K562 (cell line): Measurements from ENCODE around the gene WTAP. TPM values are rescaled to one million over a fixed set of nuclear protein-coding genes. Genes with fewer than 3 reads are reported as not detected.

Experiments
- DEAF1 ChIP-seq: fragments of 450-650 bp; formaldehyde crosslinking; IDR thresholded peaks from 2 replicates; pipeline ENCODE4 v1.4.0; 2020; ENCODE audit warnings: mild to moderate bottlenecking, moderate library complexity
- E2F1 ChIP-seq: sonication (generic); formaldehyde crosslinking; IDR thresholded peaks from 2 replicates; pipeline ENCODE4 v1.8.1; 2023; ENCODE audit warnings: mild to moderate bottlenecking, missing genetic modification reagents, moderate library complexity
- ELF2 ChIP-seq: fragments of 250-450 bp; sonication (Bioruptor Pico); IDR thresholded peaks from 2 replicates; pipeline ENCODE4 v1.5.0; 2021; ENCODE audit warnings: mild to moderate bottlenecking
- GABPB1 ChIP-seq: sonication (generic); formaldehyde crosslinking; IDR thresholded peaks from 2 replicates; pipeline ENCODE4 v1.8.0; 2022; ENCODE audit warnings: mild to moderate bottlenecking, missing genetic modification reagents
- SMARCC2 ChIP-seq: fragments of 450-650 bp; IDR thresholded peaks from 2 replicates; pipeline ENCODE4 v1.6.1; 2017; ENCODE audit warnings: antibody characterized with exemption, moderate library complexity, mild to moderate bottlenecking, low read depth
- ZBTB11 ChIP-seq, 3 experiments: fragments of 200-800 bp in 1 of 3; fragments of 250-450 bp in 1 of 3; fragments of 450-650 bp in 1 of 3; sonication (Bioruptor Pico) in 1 of 3; sonication (Bioruptor generic) in 1 of 3; formaldehyde crosslinking in 1 of 3; IDR thresholded peaks; 2 replicates each; pipeline versions ENCODE4 v1.6.1 to v1.8.0; 2016 to 2022; ENCODE audit warnings: mild to moderate bottlenecking in 2 of 3, missing genetic modification characterization in 2 of 3, missing compliant biosample characterization in 1 of 3, moderate library complexity in 1 of 3
- ZFX ChIP-seq: sonication (generic); formaldehyde crosslinking; IDR thresholded peaks from 2 replicates; pipeline ENCODE4 v1.8.0; 2022; ENCODE audit warnings: mild to moderate bottlenecking, missing genetic modification reagents, moderate library complexity
- ZNF23 ChIP-seq: fragments of 250-450 bp; sonication (Bioruptor Pico); IDR thresholded peaks from 2 replicates; pipeline ENCODE4 v1.4.0; 2020; ENCODE audit warnings: mild to moderate bottlenecking
- ZNF318 ChIP-seq, 2 experiments: fragments of 450-650 bp; IDR thresholded peaks; 2 replicates each; pipeline ENCODE4 v1.6.1; 2016; ENCODE audit warnings: mild to moderate bottlenecking in 2 of 2, borderline replicate concordance in 1 of 2, low read depth in 1 of 2, moderate library complexity in 1 of 2
- ZNF444 ChIP-seq: fragments of 250-450 bp; sonication (Bioruptor Pico); IDR thresholded peaks from 2 replicates; pipeline ENCODE4 v1.4.0; 2020; ENCODE audit warnings: mild to moderate bottlenecking, moderate library complexity
- polyA plus RNA-seq, 8 experiments: library from polyadenylated mRNA; depleted of rRNA in 4 of 8; stranded (reverse) in 5 of 8; unstranded in 3 of 8; fragments of >200 nt; fragmentation: Nextera tagmentation in 2 of 8; fragmentation: Illumina TruSeq in 1 of 8; extraction: Ambion mirVana in 2 of 8; extraction: Trizol in 1 of 8; gene quantifications; 2 replicates each; pipeline versions ENCODE4 v1.2.1 to v1.2.3, GENCODE V29; 2011 to 2014; ENCODE audit warnings: inconsistent platforms in 1 of 8, missing spikeins in 1 of 8
- total RNA-seq, 7 experiments: library from RNA; depleted of rRNA in 6 of 7; stranded (reverse); fragments of >200 nt in 6 of 7; fragmentation: Illumina TruSeq in 2 of 7; extraction: Trizol in 2 of 7; gene quantifications; 2 replicates each; pipeline versions ENCODE4 v1.2.1 to v1.2.3, GENCODE V29; 2011 to 2021; ENCODE audit warnings: low replicate concordance in 1 of 7

The WTAP gene
- total and polyA plus RNA-seq, 9 of the 15 experiments (the other 6 are each of a cell fraction or from before 2014, with no cell fraction given) = 52.4 to 156 (median 110) TPM

GRCh38 chr6:159761129-159761872, 34.0 kb downstream of the WTAP start (continued):
- TF ChIP-seq DEAF1 (CRISPR knock-in tag) (no peak), ZNF318 (IDR thresholded peaks at IDR 0.05; ENCODE audit: borderline replicate concordance in 1 of 2, low read depth in 1 of 2) (no peak), SMARCC2 (0 out of 2 replicates have a peak, but pooled peaks have one; percentile 23), GABPB1 (CRISPR knock-in tag) (peak; percentile 15), ZBTB11 (CRISPR knock-in tag; IDR thresholded peaks at IDR 0.05) (peak in 1 of 3 experiments; percentile 81; a peak in 2 of 6 replicates), E2F1 (CRISPR knock-in tag) (0 out of 2 replicates have a peak, but pooled peaks have one; percentile 58), ZNF23 (0 out of 2 replicates have a peak, but pooled peaks have one; percentile 31), ZNF444 (CRISPR knock-in tag) (no peak), ZFX (peak; percentile 74), ELF2 (peak; percentile 25; the same call in 1 of the 2 replicates)
